ENCODE data around the gene TPTE2.

GRCh38 chr13:19572280-19572679 lies 10.9 kb upstream of the TPTE2 start:
- TF ChIP-seq CTCF (conservative IDR thresholded peaks at IDR 0.05 in 1 of 2, IDR thresholded peaks at IDR 0.05 in 1 of 2; ENCODE audit: low read depth in 1 of 2, low read length in 2 of 2) (no peak), EZH2 (IDR thresholded peaks at IDR 0.05; ENCODE audit: low read length, missing control alignments) (no peak)

Data from fibroblast of lung (primary cell).